Spleen (tissue), 11 donors: ENCODE results near the gene C9. TPM values are rescaled to one million over a fixed set of nuclear protein-coding genes. Genes with fewer than 3 reads are reported as not detected.
A peak's percentile ranks its signal among the peaks of the same experiment; 100 is the strongest.
"Not testable (repeated sequence)": the region's sequence is repeated elsewhere in the genome, so short reads cannot be mapped to it uniquely, and the experiment has no call there.

Experiments used
- DNase-seq: peaks from one replicate; pipeline ENCODE4 v3.0.0-alpha.2; 2020
- H3K27ac ChIP-seq, 8 donors: fragments of 200-600 bp; sonication (generic) in 7 of 8; 1 replicate in 4 of 8; 2 replicates in 4 of 8; pipeline versions ENCODE4 v1.5.0 to v1.8.0; 2016 to 2021; ENCODE audit warnings: inconsistent platforms in 4 of 8, mild to moderate bottlenecking in 4 of 8, moderate library complexity in 1 of 8
- H3K27me3 ChIP-seq, 7 donors: fragments of 200-600 bp; sonication (generic) in 6 of 7; replicated peaks in 1 of 7; 1 replicate in 4 of 7; 2 replicates in 3 of 7; pipeline versions ENCODE4 v1.5.0 to v1.8.0; 2016 to 2021; ENCODE audit warnings: inconsistent platforms in 3 of 7, mild to moderate bottlenecking in 1 of 7
- H3K36me3 ChIP-seq, 6 donors: fragments of 200-600 bp; sonication (generic) in 5 of 6; 1 replicate in 4 of 6; 2 replicates in 2 of 6; pipeline versions ENCODE4 v1.5.0 to v1.8.0; 2016 to 2021; ENCODE audit warnings: inconsistent platforms in 2 of 6
- H3K4me1 ChIP-seq, 6 donors: fragments of 200-600 bp; sonication (generic) in 5 of 6; 1 replicate in 3 of 6; 2 replicates in 3 of 6; pipeline versions ENCODE4 v1.5.0 to v1.8.0; 2016 to 2021; ENCODE audit warnings: inconsistent platforms in 3 of 6
- H3K4me3 ChIP-seq, 8 donors: fragments of 200-600 bp; sonication (generic) in 7 of 8; 1 replicate in 4 of 8; 2 replicates in 4 of 8; pipeline versions ENCODE4 v1.5.0 to v1.8.0; 2016 to 2021; ENCODE audit warnings: inconsistent platforms in 4 of 8, mild to moderate bottlenecking in 4 of 8, moderate library complexity in 2 of 8
- H3K9me3 ChIP-seq, 8 donors: fragments of 200-600 bp; sonication (generic) in 7 of 8; 1 replicate in 4 of 8; 2 replicates in 4 of 8; pipeline versions ENCODE4 v1.5.0 to v1.8.0; 2016 to 2021; ENCODE audit warnings: inconsistent platforms in 4 of 8
- POLR2A ChIP-seq, 3 donors: fragments of 450-650 bp; IDR thresholded peaks; one replicate each; pipeline ENCODE4 v1.5.1; 2017; ENCODE audit warnings: antibody characterized with exemption in 3 of 3, mild to moderate bottlenecking in 1 of 3
- POLR2AphosphoS5 ChIP-seq, 3 donors: sonication (generic); formaldehyde crosslinking; IDR thresholded peaks; one replicate each; pipeline ENCODE4 v1.5.1; 2017; ENCODE audit warnings: antibody characterized with exemption in 3 of 3
- WGBS, 5 donors: extraction: QIAGEN DNeasy Blood & Tissue Kit in 3 of 5; methylation state at CpG; one replicate each; pipeline versions ENCODE4 v1.1.5 to v1.1.7; 2013 to 2018; 5-methylcytosine and 5-hydroxymethylcytosine counted together
- intact Hi-C: fragments of 100-400 bp; cut with DNase I; formaldehyde crosslinking; loops from one replicate; pipeline ENCODE4 v1.15.0; 2023; ENCODE audit warnings: low total_unique reads
- polyA plus RNA-seq, 3 donors: library from polyadenylated mRNA; stranded (reverse); fragments of 200-250 nt; gene quantifications; one replicate each; pipeline ENCODE4 v1.2.1, GENCODE V29; 2013
- total RNA-seq, 7 donors: library from RNA; depleted of rRNA in 3 of 7; stranded (reverse); fragments of >200 nt in 3 of 7; fragmentation: NEBNext Ultra II Directional in 4 of 7; extraction: Animal tissue kit (Norgen Biotek cat#: 25700) in 4 of 7; gene quantifications; one replicate each; pipeline versions ENCODE4 v1.1.0 to v1.2.1, GENCODE V29; 2016 to 2021
- TF ChIP-seq, protein P1 (sequence below), 11 experiments: fragments of 200-600 bp in 7 of 11; fragments of 450-650 bp in 4 of 11; sonication (generic) in 4 of 11; IDR thresholded peaks in 8 of 11; conservative IDR thresholded peaks in 3 of 11; 1 replicate in 7 of 11; 2 replicates in 4 of 11; pipeline versions ENCODE4 v1.4.0 to v1.8.0; 2016 to 2021; ENCODE audit warnings: antibody characterized with exemption in 11 of 11, inconsistent platforms in 4 of 11, mild to moderate bottlenecking in 1 of 11
- donor health status: healthy with polysubstance abuse.
- donor health status: DM: no; HTN: no; CAD: no; lungs with moderate emphysema.
- donor health status: DM: no; HTN: no; CAD: no.
- donor health status: Bipolar disorder and iron deficiency.
- donor health status: healthy.
- donor health status: DM: no; HTN: no; CAD: no.
- donor health status: DM: yes; HTN: yes; CAD: no.

The C9 gene
- total and polyA plus RNA-seq, 10 donors, result 0.55 TPM; not detected in 9

DNA sequence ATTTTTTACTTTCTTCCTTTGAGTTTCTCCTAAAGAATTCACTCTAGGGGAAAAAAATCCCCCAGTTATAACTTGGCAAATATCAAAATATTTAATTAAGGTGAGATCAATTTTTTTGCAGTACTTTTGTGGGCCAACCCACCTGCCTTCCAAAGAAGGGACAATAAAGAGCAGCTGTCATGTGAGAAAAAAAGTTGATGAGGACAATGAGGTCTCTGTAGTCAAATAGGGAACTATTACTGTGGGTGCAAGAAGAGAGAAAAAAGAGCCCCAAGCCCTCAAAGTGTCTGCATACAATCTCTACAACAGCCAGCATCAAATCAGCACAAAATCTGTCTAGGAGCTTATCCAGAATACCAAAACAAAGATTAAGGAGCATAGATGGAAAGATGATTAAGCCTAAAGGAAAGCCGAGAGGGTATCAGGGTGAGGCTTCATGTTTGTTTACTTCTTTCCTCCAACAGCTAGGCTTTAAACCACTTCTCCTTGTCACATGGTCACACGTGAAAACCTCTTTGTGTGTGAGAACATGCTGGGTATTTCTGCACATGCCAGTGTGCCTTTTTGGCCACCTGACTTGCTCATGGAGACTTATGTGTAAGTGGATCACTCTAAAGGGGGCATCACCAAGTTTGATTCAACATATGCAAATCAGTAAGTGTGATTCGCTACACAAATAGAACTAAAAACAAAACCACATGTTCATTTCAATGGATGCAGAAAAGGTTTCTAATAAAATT, 125.8 kb downstream of the C9 start:
- Histone ChIP-seq H3K36me3 (no peaks in the 10 kb centered on the region), H3K9me3 (peaks cover 2 to 26% (median 19%) of the 10 kb centered on the region in 8 donors), H3K4me3 (no peak overlapping the region), H3K27me3 (no peaks in the 10 kb centered on the region), H3K4me1 (peaks cover 0 to 15% (median 0%) of the 10 kb centered on the region in 6 donors), H3K27ac (peak overlapping the region in 4 of 8 donors; percentile 43 to 57 (median 50))
- WGBS, 5 donors, result 53 to 62% (median 57%) methylated on average over 3 of the region's 3 CpGs
- TF ChIP-seq, protein P1, sequence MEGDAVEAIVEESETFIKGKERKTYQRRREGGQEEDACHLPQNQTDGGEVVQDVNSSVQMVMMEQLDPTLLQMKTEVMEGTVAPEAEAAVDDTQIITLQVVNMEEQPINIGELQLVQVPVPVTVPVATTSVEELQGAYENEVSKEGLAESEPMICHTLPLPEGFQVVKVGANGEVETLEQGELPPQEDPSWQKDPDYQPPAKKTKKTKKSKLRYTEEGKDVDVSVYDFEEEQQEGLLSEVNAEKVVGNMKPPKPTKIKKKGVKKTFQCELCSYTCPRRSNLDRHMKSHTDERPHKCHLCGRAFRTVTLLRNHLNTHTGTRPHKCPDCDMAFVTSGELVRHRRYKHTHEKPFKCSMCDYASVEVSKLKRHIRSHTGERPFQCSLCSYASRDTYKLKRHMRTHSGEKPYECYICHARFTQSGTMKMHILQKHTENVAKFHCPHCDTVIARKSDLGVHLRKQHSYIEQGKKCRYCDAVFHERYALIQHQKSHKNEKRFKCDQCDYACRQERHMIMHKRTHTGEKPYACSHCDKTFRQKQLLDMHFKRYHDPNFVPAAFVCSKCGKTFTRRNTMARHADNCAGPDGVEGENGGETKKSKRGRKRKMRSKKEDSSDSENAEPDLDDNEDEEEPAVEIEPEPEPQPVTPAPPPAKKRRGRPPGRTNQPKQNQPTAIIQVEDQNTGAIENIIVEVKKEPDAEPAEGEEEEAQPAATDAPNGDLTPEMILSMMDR (IDR thresholded peaks at IDR 0.05 in 8 of 11, conservative IDR thresholded peaks at IDR 0.05 in 3 of 11), result no peak
- no peak for TF ChIP-seq POLR2AphosphoS5 (IDR thresholded peaks at IDR 0.05)
- TF ChIP-seq POLR2A (IDR thresholded peaks at IDR 0.05), result no peak
- intact Hi-C loops, result no loop called here
- DNase-seq, result no peak

DNA sequence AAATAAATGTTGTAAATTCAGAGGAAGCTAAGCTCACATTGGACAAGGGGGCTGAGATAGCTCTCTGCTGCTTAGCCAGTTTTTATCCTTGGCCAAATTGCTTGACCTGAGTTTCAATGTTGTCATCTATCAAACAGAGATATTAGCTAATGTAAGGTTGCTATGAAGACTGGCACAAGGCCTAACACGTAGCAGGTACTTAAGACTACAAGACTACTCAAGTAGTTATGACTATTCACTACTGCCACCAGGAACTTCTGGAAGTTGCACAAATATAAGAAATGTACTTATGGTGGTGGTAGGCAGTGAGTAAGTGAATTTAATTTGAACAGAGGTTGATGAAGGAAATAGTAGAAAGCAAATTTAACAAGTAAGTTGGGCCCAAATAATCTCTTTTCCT, 127.6 kb downstream of the C9 start:
- intact Hi-C loops, result no loop called here

DNA sequence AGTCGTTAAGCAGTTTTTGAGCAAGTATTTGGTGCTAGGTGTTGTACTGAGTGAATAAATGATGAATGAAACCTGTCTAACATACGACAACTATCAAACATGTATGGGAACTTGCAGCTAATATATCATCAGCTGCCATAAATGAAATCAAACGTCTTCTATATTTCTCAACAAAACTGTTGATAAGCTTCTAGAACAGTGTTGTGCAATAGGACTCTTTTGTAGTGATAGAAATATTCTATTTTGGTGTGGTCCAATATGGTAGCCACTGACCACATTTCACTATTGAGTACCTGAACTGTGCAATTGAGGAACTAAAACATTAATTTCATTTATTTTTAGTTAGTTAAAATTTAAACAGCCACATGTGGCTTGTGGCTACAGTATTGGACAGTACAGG, 128.6 kb downstream of the C9 start:
- DNase-seq, result no peak
- WGBS, 5 donors, result 55 to 82% (median 69%) methylated on average over 3 of the region's 3 CpGs
- TF ChIP-seq POLR2AphosphoS5 (IDR thresholded peaks at IDR 0.05) (no peak), POLR2A (IDR thresholded peaks at IDR 0.05) (no peak)
- TF ChIP-seq, protein P1 (IDR thresholded peaks at IDR 0.05 in 8 of 11, conservative IDR thresholded peaks at IDR 0.05 in 3 of 11), result no peak
- no peaks in the 10 kb centered on the region for H3K27me3 ChIP-seq
- H3K27ac ChIP-seq, result no peak overlapping the region
- H3K4me3 ChIP-seq, result no peak overlapping the region
- H3K4me1 ChIP-seq, result peaks cover 0 to 28% (median 0%) of the 10 kb centered on the region in 6 donors
- no peaks in the 10 kb centered on the region for H3K36me3 ChIP-seq
- H3K9me3 ChIP-seq, result peaks cover 0 to 10% (median 4%) of the 10 kb centered on the region in 8 donors
- intact Hi-C loops, result no loop called here

More for the DNA sequence above, 127.6 kb downstream of the C9 start:
- peaks cover 0 to 21% (median 0%) of the 10 kb centered on the region in 6 donors for H3K4me1 ChIP-seq
- H3K9me3 ChIP-seq, result peaks cover 2 to 21% (median 14%) of the 10 kb centered on the region in 8 donors
- no peaks in the 10 kb centered on the region for H3K36me3 ChIP-seq
- no peaks in the 10 kb centered on the region for H3K27me3 ChIP-seq
- WGBS, 5 donors, result 48 to 79% (median 72%) methylated on average over 1 of the region's 1 CpG
- H3K4me3 ChIP-seq, result no peak overlapping the region
- TF ChIP-seq, protein P1 (IDR thresholded peaks at IDR 0.05 in 8 of 11, conservative IDR thresholded peaks at IDR 0.05 in 3 of 11), result no peak
- TF ChIP-seq POLR2A (IDR thresholded peaks at IDR 0.05) (no peak), POLR2AphosphoS5 (IDR thresholded peaks at IDR 0.05) (no peak)
- DNase-seq, result no peak
- H3K27ac ChIP-seq, result no peak overlapping the region

DNA sequence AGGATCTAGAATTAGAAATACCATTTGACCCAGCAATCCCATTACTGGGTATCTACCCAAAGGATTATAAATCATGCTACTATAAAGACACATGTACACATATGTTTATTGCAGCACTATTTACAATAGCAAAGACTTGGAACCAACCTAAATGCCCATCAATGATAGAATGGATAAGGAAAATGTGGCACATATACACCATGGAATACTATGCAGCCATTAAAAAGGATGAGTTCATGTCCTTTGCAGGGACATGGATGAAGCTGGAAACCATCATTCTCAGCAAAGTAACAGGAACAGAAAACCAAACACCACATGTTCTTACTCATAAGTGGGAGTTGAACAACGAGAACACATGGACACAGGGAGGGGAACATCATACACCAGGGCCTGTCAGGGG, 129.8 kb downstream of the C9 start:
- DNase-seq, H3K9me3 ChIP-seq, intact Hi-C loops, H3K4me3 ChIP-seq, H3K27ac ChIP-seq, H3K36me3 ChIP-seq, H3K27me3 ChIP-seq: not testable (repeated sequence)
- peaks cover 0 to 28% (median 0%) of the 10 kb centered on the region in 6 donors for H3K4me1 ChIP-seq
- 83 to 88% (median 84%) methylated on average over 1 of the region's 1 CpG for WGBS, 5 donors

Other genes with a start within 250 kb of the C9 start
- gene FYB1, start 144.9 kb downstream of the C9 start, total RNA-seq, result 100 to 1,000 TPM; 178 to 287 (median 228) TPM
- gene FYB1, start 144.9 kb downstream of the C9 start, polyA plus RNA-seq, result 10 to 100 TPM; 21.0 to 26.3 (median 23.3) TPM
- gene DAB2, start 60.5 kb upstream of the C9 start, total RNA-seq, result 100 to 1,000 TPM in 6 of 7 donors, 10 to 100 TPM in 1; 62.9 to 206 (median 135) TPM
- 10 to 100 TPM; 19.4 to 44.7 (median 21.6) TPM for gene DAB2, start 60.5 kb upstream of the C9 start, polyA plus RNA-seq